ENCODE results near the gene YPEL1.

Gene YPEL1

DNA sequence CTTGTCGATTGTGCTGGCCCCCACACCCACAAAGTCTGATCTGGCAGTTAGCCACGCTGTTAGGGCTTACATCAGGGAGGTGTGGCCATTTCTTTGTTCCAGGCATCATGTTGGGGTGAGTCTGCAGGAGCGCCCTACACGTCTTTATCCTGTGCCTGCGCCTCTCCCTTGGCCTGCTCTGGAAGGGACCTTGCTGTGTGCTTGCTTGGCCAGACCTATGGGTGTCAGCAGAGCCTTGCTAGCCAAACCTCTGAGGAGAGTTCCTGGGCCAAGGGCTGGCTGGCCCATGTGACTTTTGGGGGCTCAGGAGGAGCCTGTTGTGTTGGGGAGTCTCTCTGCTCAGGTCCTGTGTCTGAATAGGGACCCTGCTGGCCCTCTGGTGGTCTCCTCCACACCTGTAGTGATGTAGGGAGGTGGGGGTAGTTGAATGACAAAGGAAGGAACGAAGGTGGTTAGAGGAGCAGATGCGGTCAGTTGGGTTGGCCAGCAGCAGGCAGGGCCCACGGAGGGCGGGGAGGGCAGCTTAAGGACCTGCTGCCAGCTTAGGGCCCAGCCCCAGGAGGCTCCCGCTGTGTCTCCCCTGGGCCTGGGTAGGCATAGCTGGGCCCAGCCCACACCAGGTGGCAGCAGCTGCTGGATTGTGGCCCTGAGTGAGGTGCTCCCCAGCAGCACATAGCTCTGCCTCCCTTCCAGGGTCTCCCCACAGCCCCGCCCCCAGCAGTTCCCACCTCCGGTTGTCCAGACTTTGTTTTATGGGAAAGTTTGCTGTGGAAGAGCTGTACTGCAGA is 61.9 kb downstream of the YPEL1 start:
- TF ChIP-seq, protein P1, sequence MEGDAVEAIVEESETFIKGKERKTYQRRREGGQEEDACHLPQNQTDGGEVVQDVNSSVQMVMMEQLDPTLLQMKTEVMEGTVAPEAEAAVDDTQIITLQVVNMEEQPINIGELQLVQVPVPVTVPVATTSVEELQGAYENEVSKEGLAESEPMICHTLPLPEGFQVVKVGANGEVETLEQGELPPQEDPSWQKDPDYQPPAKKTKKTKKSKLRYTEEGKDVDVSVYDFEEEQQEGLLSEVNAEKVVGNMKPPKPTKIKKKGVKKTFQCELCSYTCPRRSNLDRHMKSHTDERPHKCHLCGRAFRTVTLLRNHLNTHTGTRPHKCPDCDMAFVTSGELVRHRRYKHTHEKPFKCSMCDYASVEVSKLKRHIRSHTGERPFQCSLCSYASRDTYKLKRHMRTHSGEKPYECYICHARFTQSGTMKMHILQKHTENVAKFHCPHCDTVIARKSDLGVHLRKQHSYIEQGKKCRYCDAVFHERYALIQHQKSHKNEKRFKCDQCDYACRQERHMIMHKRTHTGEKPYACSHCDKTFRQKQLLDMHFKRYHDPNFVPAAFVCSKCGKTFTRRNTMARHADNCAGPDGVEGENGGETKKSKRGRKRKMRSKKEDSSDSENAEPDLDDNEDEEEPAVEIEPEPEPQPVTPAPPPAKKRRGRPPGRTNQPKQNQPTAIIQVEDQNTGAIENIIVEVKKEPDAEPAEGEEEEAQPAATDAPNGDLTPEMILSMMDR (IDR thresholded peaks at IDR 0.05; ENCODE audit: low read depth, low read length): no peak

DNA sequence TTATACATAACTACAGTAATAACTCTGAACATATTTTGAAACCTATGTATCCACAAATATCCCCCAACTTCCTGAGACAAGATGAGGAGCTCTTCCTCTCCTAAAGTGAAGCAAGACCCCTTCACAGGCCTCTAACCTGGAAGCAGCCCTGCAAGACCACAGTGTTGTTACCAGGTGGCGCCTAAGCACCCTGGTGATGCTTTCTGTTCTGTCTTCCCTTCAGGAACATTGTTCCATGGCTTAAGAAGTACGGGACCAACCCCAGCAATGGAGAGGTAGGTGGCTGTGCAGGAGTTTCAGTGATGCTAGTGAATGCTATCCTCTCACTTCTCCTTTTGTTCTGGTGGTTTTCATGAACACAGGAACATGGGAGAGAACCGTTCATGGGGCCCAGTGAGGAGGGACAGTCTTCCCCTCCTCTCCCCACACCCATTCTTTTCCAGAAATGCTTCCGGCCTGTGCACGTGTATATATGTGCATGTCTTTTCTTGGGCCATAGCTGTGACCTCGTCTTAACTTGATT is 63.4 kb downstream of the YPEL1 start:
- H3K4me3 ChIP-seq (ENCODE audit: low read depth, low read length): no peak overlapping the region
- TF ChIP-seq, protein P1 (IDR thresholded peaks at IDR 0.05; ENCODE audit: low read depth, low read length): no peak

More for the DNA sequence above, 61.9 kb downstream of the YPEL1 start:
- no peak overlapping the region for H3K4me3 ChIP-seq (ENCODE audit: low read depth, low read length)

DNA sequence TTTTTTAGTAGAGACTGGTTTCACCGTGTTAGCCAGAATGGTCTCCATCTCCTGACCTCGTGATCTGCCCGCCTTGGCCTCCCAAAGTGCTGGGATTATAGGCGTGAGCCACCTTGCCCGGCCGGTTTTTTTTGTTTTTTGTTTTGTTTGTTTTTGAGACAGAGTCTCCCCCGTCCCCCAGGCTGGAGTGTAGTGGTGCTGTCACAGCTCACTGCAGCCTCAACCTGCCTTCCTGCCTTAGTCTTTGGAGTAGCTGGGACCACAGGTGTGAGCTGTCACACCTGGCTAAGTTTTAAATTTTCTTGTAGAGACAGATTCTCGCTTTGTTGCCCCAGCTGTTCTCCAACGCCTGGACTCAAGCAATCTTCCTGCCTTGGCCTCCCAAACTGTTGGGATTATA is 66.6 kb downstream of the YPEL1 start:
- no peak overlapping the region for H3K4me3 ChIP-seq (ENCODE audit: low read depth, low read length)
- TF ChIP-seq, protein P1 (IDR thresholded peaks at IDR 0.05; ENCODE audit: low read depth, low read length): no peak

DNA sequence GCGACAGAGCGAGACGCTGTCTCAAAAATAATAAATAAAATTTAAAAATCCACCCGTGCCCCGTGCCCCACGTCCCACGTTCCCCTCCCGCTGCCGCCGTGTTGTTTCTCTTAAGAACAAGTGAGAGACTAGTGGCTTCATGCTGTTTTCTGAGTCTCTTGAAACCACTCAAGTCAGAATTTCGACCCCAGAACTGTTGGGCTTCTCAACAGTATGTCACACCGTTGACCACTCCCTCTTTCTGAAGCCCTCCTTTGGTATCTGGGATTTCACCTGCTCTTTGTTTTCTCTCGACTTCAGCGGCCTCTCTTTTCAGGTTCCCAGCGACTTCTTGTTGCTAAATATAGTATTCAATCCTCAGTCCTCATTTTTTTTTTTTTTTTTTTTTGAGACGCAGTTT is 68.8 kb downstream of the YPEL1 start:
- TF ChIP-seq, protein P1 (IDR thresholded peaks at IDR 0.05; ENCODE audit: low read depth, low read length): no peak
- H3K4me3 ChIP-seq (ENCODE audit: low read depth, low read length): peak overlapping the region; percentile 81

DNA sequence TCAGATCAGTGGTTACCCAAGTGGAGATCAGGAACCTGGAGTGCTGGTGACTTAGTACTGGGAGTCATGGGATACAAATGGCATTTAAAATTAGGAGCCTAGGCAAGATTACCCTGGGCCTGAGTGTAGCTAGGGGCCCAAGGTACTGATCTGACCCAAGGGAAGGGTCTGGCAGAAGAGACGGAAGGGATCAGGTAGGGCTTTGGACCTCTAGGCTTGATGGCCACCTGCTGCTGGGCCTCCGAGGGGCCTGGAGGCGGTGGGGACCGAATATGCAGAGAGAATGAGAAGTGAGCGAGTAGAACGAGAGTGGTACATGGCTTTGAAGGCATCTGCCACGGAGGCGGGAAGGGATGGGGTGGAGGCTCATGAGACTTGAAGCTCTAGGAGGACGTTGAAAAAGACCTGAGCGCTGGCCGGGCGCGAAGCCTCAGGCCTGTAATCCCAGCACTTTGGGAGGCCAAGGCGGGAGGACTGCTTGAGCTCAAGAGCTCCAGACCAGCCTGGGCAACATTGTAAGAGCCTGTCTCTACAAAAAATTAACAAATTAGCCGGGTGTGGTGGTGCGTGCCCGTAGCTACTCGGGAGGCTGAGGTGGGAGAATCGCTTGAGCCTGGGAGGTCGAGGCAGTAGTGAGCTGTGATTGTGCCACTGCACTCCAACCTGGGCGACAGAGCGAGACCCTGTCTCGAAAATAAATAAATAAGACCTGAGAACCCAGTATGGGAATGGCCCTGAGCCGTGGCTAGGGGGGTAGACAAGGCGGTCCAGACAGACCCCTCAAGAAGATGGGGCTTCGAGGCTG is 70.3 kb downstream of the YPEL1 start:
- H3K4me3 ChIP-seq (ENCODE audit: low read depth, low read length): peak overlapping the region; percentile 81
- TF ChIP-seq, protein P1 (IDR thresholded peaks at IDR 0.05; ENCODE audit: low read depth, low read length): no peak

DNA sequence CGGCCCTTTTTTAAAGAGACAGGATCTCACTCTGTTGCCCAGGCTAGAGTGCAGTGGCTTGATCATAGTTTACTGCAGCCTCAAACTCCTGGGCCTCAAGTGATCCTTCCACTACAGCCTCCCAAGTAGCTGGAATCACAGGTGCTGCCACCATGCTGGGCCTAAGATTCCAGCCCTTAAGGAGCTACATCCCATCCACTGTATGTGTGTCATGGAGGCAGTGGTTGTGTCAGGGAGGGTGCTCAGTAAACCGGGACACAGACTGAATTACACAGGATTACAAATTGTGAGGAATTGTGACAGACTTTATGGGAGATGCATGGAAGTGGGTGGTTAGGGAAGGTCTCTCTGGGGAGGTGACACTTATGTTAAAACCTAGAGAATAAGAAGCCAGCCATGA is 71.9 kb downstream of the YPEL1 start:
- H3K4me3 ChIP-seq (ENCODE audit: low read depth, low read length): no peak overlapping the region
- TF ChIP-seq, protein P1 (IDR thresholded peaks at IDR 0.05; ENCODE audit: low read depth, low read length): no peak

DNA sequence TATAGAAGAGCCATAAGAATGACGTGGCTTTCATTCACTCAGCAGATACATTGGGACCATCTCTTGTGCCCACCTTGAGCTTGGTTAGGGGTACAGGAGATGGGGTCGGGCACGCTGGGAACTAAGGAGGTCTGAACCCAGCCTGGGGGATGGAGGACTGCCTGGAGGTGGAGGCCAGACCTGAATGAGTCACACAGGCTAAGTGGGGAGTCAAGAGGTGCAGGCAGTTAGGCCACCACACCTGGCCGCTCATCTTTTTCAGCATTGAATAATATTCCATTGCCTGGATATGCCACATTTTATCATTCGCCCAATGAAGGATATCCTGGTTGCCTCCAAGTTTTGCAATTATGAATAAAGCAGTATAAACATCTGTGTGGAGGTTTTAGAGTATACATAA is 73.6 kb downstream of the YPEL1 start:
- TF ChIP-seq, protein P1 (IDR thresholded peaks at IDR 0.05; ENCODE audit: low read depth, low read length): no peak
- H3K4me3 ChIP-seq (ENCODE audit: low read depth, low read length): no peak overlapping the region
